Choroid plexus epithelial cell (primary cell): ENCODE results near the gene FREM1.

Source experiments
- DNase-seq: peaks from one replicate; pipeline ENCODE4 v3.0.0-alpha.2; 2010; ENCODE audit warnings: low read depth
- H3K4me3 ChIP-seq: 2 replicates; pipeline ENCODE4 v1.5.1; 2011; ENCODE audit warnings: low read depth, mild to moderate bottlenecking, control low read depth, low read length, moderate library complexity
- TF ChIP-seq, protein P1 (sequence below): conservative IDR thresholded peaks from 2 replicates; pipeline ENCODE4 v1.5.1; 2011; ENCODE audit warnings: low read depth, mild to moderate bottlenecking, control low read depth, inconsistent platforms, low read length, moderate library complexity

FREM1 gene

DNA sequence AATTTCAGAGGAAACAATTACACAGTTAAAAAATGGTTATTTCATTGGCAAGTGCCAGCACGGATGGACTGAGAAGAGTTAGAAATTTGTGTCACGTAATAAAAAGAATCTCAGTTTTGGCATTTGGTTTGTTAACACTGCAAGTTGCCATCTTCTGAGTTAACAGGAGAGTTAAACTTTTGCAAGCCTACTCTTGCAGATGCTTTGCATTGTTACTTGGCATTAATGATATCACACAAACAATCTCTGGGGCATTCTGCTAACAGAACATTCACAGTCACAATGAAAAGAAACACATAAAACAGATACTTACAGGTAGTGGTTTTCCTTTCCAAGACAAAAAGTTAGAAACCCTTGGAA, 647 bp downstream of the FREM1 start:
- no peak for DNase-seq
- TF ChIP-seq, protein P1, sequence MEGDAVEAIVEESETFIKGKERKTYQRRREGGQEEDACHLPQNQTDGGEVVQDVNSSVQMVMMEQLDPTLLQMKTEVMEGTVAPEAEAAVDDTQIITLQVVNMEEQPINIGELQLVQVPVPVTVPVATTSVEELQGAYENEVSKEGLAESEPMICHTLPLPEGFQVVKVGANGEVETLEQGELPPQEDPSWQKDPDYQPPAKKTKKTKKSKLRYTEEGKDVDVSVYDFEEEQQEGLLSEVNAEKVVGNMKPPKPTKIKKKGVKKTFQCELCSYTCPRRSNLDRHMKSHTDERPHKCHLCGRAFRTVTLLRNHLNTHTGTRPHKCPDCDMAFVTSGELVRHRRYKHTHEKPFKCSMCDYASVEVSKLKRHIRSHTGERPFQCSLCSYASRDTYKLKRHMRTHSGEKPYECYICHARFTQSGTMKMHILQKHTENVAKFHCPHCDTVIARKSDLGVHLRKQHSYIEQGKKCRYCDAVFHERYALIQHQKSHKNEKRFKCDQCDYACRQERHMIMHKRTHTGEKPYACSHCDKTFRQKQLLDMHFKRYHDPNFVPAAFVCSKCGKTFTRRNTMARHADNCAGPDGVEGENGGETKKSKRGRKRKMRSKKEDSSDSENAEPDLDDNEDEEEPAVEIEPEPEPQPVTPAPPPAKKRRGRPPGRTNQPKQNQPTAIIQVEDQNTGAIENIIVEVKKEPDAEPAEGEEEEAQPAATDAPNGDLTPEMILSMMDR: no peak
- no peak overlapping the region for H3K4me3 ChIP-seq

DNA sequence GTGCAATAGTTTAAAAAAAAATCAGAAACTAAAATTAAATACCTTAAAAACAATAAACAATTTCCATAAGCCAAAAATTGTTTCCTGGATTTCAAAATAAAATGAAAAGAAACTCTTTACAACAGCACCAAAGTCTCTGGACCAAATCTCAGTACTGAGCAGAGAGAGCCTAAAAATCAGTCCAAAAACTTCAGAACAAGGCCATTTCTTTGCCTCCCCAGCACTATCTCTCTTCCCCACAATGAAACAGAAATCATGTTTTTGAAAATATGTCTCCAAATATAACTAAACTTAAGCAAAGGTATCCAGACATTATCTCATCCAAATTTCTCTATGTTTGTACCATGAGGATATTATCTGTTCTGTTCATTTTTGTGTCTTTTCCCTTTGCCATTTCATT, 1.0 kb downstream of the FREM1 start:
- TF ChIP-seq, protein P1: no peak
- DNase-seq: no peak
- H3K4me3 ChIP-seq: no peak overlapping the region

DNA sequence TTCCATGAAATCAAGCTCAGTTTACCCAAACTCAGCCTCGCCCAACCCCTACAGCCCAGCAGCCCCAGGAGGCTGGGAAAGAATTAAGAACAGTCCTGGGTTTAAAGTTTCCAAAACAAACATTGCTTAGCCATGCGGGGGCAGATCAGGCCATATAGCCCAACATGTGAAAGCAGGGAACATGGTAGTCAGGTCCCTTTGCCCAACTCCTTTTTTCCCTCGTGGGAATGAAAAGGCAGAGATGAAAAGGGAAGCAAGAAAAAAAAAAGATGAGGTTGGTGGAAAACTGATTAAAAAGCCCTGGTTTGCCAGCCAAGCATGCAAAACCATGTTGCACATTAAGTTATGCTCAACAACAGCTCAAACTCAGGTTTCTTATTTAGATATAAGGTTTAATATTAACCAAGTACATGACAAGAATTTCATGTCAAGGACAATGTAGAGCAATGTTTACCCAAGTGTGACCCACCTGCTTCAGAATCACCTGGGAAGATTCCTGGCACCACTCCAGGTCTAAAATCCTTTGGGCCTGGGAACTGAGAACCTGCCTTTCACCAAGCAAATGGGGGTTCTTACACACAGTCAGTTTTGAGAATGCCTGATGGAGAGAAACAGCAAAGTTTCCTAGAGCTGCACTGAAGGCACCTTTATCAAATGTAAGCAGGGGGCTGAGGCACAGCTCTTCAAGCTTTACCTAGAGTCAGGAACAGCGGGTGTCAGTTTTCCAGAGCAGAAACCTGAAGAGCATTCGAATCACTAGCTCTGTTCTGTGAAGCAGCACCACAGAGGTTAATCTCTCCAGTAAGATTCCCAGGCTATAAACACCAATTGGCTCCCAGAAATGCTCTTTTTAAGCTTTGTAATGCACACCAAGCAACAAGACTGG, 1.7 kb downstream of the FREM1 start:
- no peak overlapping the region for H3K4me3 ChIP-seq
- TF ChIP-seq, protein P1: no peak
- DNase-seq: no peak

DNA sequence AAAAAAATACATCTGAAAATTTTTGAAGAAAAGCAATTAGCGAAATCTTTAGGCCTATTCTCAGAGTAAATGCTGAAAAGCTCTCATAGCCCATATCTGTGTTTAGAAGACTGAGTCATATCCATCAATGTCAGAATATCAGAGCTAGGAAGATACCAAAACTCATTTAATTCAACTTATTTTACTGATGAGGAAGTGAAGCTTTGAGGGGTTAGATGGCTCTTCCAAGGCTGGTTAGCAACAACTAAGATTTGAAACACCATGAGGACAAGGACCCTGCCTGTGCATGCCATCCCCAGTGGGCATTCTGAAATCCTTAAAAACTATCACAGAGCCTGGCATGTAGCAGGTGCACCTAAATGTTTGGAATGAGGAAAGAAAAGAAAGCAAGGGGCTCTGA, 2.5 kb downstream of the FREM1 start:
- TF ChIP-seq, protein P1: no peak
- DNase-seq: no peak
- H3K4me3 ChIP-seq: no peak overlapping the region

DNA sequence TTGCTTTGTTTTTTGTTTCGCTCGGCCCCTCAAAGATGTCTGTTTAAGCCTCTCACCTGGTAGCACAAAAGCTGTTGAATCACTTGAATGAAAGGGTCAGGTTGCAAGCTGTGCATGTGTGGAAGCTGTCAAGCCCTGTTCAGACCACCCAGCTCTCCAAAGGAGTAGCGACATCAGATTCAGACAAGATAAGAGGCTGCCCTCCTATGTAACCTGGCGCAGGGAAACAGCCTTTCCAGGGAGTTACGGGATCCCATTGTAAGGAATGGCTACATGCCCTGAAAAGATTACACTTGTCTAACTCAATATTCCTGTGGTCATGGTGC, 2.9 kb downstream of the FREM1 start:
- DNase-seq: no peak
- TF ChIP-seq, protein P1: no peak
- no peak overlapping the region for H3K4me3 ChIP-seq

DNA sequence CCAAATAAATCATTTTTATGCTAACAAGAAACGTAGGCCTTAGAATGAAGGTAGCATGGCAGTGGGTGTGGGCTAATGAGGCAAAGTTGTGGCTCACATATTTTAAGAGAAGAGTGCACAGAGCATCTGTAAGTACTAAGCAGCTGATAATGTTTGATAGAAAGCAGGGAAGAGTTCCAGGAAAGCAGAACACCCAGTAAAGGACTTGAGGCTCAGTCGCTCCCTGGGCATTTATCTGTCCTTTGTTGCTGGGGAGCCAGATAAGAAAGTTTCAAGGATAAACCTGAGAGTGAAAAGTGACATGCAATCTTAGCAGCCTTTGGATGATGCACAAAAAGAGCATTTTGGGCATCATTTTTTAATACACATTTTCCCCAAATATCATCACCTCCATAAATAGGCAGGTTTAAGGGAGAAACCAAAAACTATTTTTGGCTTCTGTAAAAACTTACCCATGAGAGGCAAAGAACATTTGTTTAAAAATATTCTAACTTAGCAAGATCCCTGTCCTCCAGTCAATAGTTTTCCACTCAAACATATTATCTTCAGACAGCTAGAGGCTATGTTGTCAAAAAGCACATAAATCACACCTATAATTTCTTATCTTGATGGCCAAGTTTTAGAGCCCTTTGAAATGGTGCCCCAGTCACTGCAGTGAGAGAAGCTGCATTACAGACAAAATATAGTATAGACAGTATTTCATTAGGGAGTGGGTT, 3.4 kb downstream of the FREM1 start:
- DNase-seq: no peak
- no peak overlapping the region for H3K4me3 ChIP-seq
- TF ChIP-seq, protein P1: no peak

DNA sequence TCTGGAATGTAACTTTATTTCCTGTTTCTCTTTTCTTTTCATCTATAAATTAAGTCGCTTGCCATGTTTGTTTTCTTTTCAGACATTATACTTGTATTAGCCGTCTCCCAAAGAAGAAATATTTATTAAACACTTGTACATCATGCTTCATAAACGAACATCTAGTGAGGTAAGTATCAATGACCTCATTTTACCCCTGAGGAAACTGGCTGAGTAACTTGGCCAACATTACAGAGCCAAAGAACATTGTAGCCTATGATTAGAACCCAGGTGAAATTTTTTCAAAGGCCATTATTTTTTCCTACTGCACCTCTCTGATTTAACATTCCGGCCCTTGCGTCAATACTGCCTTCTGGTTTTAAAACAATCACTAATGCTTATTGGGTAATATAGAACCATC, 4.2 kb downstream of the FREM1 start:
- H3K4me3 ChIP-seq: no peak overlapping the region
- TF ChIP-seq, protein P1: no peak
- no peak for DNase-seq
